GM23338 (cell line): Measurements from ENCODE around the gene SLC2A9. TPM values are rescaled to one million over a fixed set of nuclear protein-coding genes. Genes with fewer than 3 reads are reported as not detected.

Experiments
- ATAC-seq: fragments of 200-7000 bp; cut with Tn5 transposase; 3 replicates; pipeline ENCODE4 v1.9.1; 2020
- DNase-seq: peaks from one replicate; pipeline ENCODE4 v3.0.0-alpha.2; 2015; ENCODE audit warnings: low spot score
- H2AFZ ChIP-seq: fragments of 200-600 bp; sonication (generic); 2 replicates; pipeline ENCODE4 v1.8.0; 2016; ENCODE audit warnings: antibody characterized with exemption, mild to moderate bottlenecking, moderate library complexity
- H3F3A ChIP-seq: fragments of 200-600 bp; sonication (generic); replicated peaks from 2 replicates; pipeline ENCODE4 v1.8.0; 2017; ENCODE audit warnings: antibody characterized with exemption, mixed run types, low read depth
- H3K27ac ChIP-seq: fragments of 200-600 bp; sonication (generic); 2 replicates; pipeline ENCODE4 v1.6.1; 2016; ENCODE audit warnings: low read depth
- H3K27me3 ChIP-seq: fragments of 200-600 bp; sonication (generic); 2 replicates; pipeline ENCODE4 v1.8.0; 2016; ENCODE audit warnings: mild to moderate bottlenecking, mixed run types, moderate library complexity; ENCODE audit not compliant: insufficient read depth
- H3K36me3 ChIP-seq: fragments of 200-600 bp; sonication (generic); 2 replicates; pipeline ENCODE4 v1.8.0; 2016; ENCODE audit warnings: mild to moderate bottlenecking; ENCODE audit not compliant: insufficient read depth
- H3K4me1 ChIP-seq: fragments of 200-600 bp; sonication (generic); 2 replicates; pipeline ENCODE4 v1.8.0; 2016; ENCODE audit warnings: mild to moderate bottlenecking, moderate library complexity; ENCODE audit not compliant: insufficient read depth
- H3K4me2 ChIP-seq: fragments of 200-600 bp; sonication (generic); 2 replicates; pipeline ENCODE4 v1.7.1; 2017; ENCODE audit warnings: mixed run types
- H3K4me3 ChIP-seq: fragments of 200-600 bp; sonication (generic); 2 replicates; pipeline ENCODE4 v1.6.1; 2016; ENCODE audit warnings: mixed run types
- H3K79me2 ChIP-seq: fragments of 200-600 bp; sonication (generic); replicated peaks from 2 replicates; pipeline ENCODE4 v1.8.0; 2017; ENCODE audit warnings: mild to moderate bottlenecking; ENCODE audit not compliant: insufficient read depth
- H3K9me2 ChIP-seq: fragments of 200-600 bp; sonication (generic); 2 replicates; pipeline ENCODE4 v1.8.0; 2017; ENCODE audit not compliant: insufficient read depth
- H4K20me1 ChIP-seq: fragments of 200-600 bp; sonication (generic); replicated peaks from 2 replicates; pipeline ENCODE4 v1.8.0; 2017; ENCODE audit warnings: mild to moderate bottlenecking; ENCODE audit not compliant: insufficient read depth
- H3K27ac Mint-ChIP-seq: 2 replicates; pipeline ENCODE4 v1.8.0; 2020; ENCODE audit warnings: inconsistent platforms, mild to moderate bottlenecking, moderate library complexity, mixed read lengths
- H3K27me3 Mint-ChIP-seq: 3 replicates; pipeline ENCODE4 v1.8.0; 2022; ENCODE audit warnings: low read depth, mild to moderate bottlenecking, moderate library complexity, mixed read lengths, inconsistent platforms; ENCODE audit not compliant: insufficient read depth, poor library complexity
- H3K36me3 Mint-ChIP-seq: 3 replicates; pipeline ENCODE4 v1.8.0; 2021; ENCODE audit warnings: low read depth, mild to moderate bottlenecking, inconsistent platforms, moderate library complexity, mixed read lengths
- H3K4me1 Mint-ChIP-seq: 3 replicates; pipeline ENCODE4 v1.8.0; 2020; ENCODE audit warnings: mild to moderate bottlenecking, inconsistent platforms, mixed read lengths
- H3K4me3 Mint-ChIP-seq: 3 replicates; pipeline ENCODE4 v1.8.0; 2021; ENCODE audit warnings: moderate library complexity, mild to moderate bottlenecking, inconsistent platforms, mixed read lengths
- H3K9me3 Mint-ChIP-seq: 3 replicates; pipeline ENCODE4 v1.8.0; 2020; ENCODE audit warnings: moderate library complexity, mild to moderate bottlenecking, inconsistent platforms, mixed read lengths
- CREB1 ChIP-seq: fragments of 250-450 bp; sonication (Bioruptor Pico); IDR thresholded peaks from 2 replicates; pipeline ENCODE4 v1.5.0; 2020; ENCODE audit warnings: low read depth, mild to moderate bottlenecking, moderate library complexity
- CTCF ChIP-seq, 2 experiments: fragments of 200-600 bp in 1 of 2; sonication (generic) in 1 of 2; conservative IDR thresholded peaks; 2 replicates each; pipeline versions ENCODE4 v1.5.1 to v1.6.1; 2016 to 2017; ENCODE audit warnings: antibody characterized with exemption in 2 of 2, low read depth in 2 of 2, mild to moderate bottlenecking in 2 of 2, moderate library complexity in 1 of 2
- ETS1 ChIP-seq: IDR thresholded peaks from 2 replicates; pipeline ENCODE4 v1.6.1; 2016; ENCODE audit warnings: antibody characterized with exemption
- EZH2 ChIP-seq: fragments of 200-600 bp; sonication (generic); IDR thresholded peaks from one replicate; pipeline ENCODE4 v1.8.0; 2017; ENCODE audit warnings: antibody characterized with exemption, mild to moderate bottlenecking, low read depth; ENCODE audit not compliant: unreplicated experiment
- NANOG ChIP-seq: IDR thresholded peaks from 2 replicates; pipeline ENCODE4 v1.6.1; 2016; ENCODE audit warnings: antibody characterized with exemption, borderline replicate concordance
- POLR2AphosphoS5 ChIP-seq: IDR thresholded peaks from 2 replicates; pipeline ENCODE4 v1.6.1; 2016; ENCODE audit warnings: antibody characterized with exemption, low read depth
- STAT1 ChIP-seq: IDR thresholded peaks from one replicate; pipeline ENCODE4 v1.6.1; 2016; ENCODE audit warnings: antibody characterized with exemption; ENCODE audit not compliant: unreplicated experiment
- ZNF331 ChIP-seq: fragments of 250-450 bp; sonication (Bioruptor Pico); IDR thresholded peaks from 2 replicates; pipeline ENCODE4 v1.5.0; 2020; ENCODE audit warnings: low read depth, mild to moderate bottlenecking, moderate library complexity
- ZNF462 ChIP-seq: fragments of 250-450 bp; sonication (Bioruptor Pico); IDR thresholded peaks from 2 replicates; pipeline ENCODE4 v1.5.0; 2020; ENCODE audit warnings: mild to moderate bottlenecking, moderate library complexity
- polyA plus RNA-seq: library from polyadenylated mRNA; unstranded; fragments of >200 nt; fragmentation: Nextera tagmentation; extraction: Ambion mirVana; gene quantifications from 2 replicates; pipeline ENCODE4 v1.2.1, GENCODE V29; 2016
- total RNA-seq: library from RNA; depleted of rRNA; stranded (reverse); fragments of >200 nt; shearing (Covaris generic); gene quantifications from 2 replicates; pipeline ENCODE4 v1.2.3, GENCODE V29; 2014

SLC2A9 gene
- total and polyA plus RNA-seq, 2 experiments from 2014 or later: 0.21 to 0.40 TPM

DNA sequence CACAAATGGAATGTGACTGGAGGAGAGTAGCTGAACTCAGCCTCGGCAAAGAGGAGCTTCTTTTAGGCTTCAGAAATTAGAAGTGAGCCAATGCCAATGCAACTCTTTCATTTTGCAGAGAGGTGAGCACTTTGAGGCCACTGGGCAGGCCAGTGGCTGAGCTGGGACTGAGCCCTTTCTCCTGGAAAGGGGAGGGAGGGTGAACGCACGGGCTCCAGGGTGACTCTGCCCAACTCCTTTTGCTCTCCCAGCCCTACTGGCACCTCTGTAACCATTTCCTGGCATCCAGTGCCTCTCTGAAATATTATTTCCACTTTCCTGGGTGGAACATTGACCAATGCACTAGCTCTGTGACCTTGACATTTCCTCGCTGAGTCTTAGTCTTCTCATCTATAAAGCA, 88.1 kb downstream of the SLC2A9 start (continued):
- TF ChIP-seq ZNF462 (CRISPR knock-in tag): no peak
- TF ChIP-seq CTCF (conservative IDR thresholded peaks at IDR 0.05; ENCODE audit: low read depth in 2 of 2): no peak
- no peak for TF ChIP-seq CREB1 (CRISPR knock-in tag)
- TF ChIP-seq POLR2AphosphoS5: no peak
- no peak for TF ChIP-seq NANOG
- no peak for TF ChIP-seq ETS1
- TF ChIP-seq ZNF331 (CRISPR knock-in tag): no peak

GRCh38 chr4:9932771-9933170, 88.5 kb downstream of the SLC2A9 start:
- H3K4me1 ChIP-seq: no peaks in the 10 kb centered on the region
- no peaks in the 10 kb centered on the region for H3K9me2 ChIP-seq
- no peak overlapping the region for H3K4me3 ChIP-seq
- H4K20me1 ChIP-seq: no peaks in the 10 kb centered on the region
- Mint-ChIP-seq H3K36me3 (no peaks in the 10 kb centered on the region), H3K4me3 (no peak overlapping the region), H3K27me3 (peaks cover 7% of the 10 kb centered on the region), H3K27ac (no peak overlapping the region), H3K9me3 (no peaks in the 10 kb centered on the region), H3K4me1 (peaks cover 20% of the 10 kb centered on the region)
- ATAC-seq (no peak), DNase-seq (no peak)
- H2AFZ ChIP-seq: no peak overlapping the region
- no peak overlapping the region for H3K27ac ChIP-seq
- H3K27me3 ChIP-seq: no peaks in the 10 kb centered on the region
- H3K36me3 ChIP-seq: no peaks in the 10 kb centered on the region
- no peaks in the 10 kb centered on the region for H3F3A ChIP-seq
- no peaks in the 10 kb centered on the region for H3K79me2 ChIP-seq
- no peak overlapping the region for H3K4me2 ChIP-seq
- TF ChIP-seq EZH2 (no peak), CREB1 (CRISPR knock-in tag) (no peak), ZNF331 (CRISPR knock-in tag) (no peak), POLR2AphosphoS5 (no peak), STAT1 (no peak), CTCF (conservative IDR thresholded peaks at IDR 0.05; ENCODE audit: low read depth in 2 of 2) (no peak)
